IMR-90 (cell line): ENCODE data around the gene ENPP3.

Experiments used
- POLR2A ChIP-seq: IDR thresholded peaks from 2 replicates; pipeline ENCODE4 v1.6.1; 2012; ENCODE audit warnings: mild to moderate bottlenecking, low read depth, low read length
- SMC3 ChIP-seq: fragments of 150-350 bp; IDR thresholded peaks from 2 replicates; pipeline ENCODE4 v1.6.1; 2016; ENCODE audit warnings: low read depth, mild to moderate bottlenecking, antibody characterized with exemption, low read length, moderate library complexity
- TF ChIP-seq, protein P1 (sequence below): fragments of 150-350 bp; IDR thresholded peaks from 2 replicates; pipeline ENCODE4 v1.6.1; 2016; ENCODE audit warnings: low read depth, mild to moderate bottlenecking, low read length, moderate library complexity, borderline replicate concordance
- TF ChIP-seq, protein P2 (sequence below): conservative IDR thresholded peaks from 2 replicates; pipeline ENCODE4 v1.5.1; 2012; ENCODE audit warnings: mild to moderate bottlenecking, low read depth, low read length, improper control_type of control experiment

DNA sequence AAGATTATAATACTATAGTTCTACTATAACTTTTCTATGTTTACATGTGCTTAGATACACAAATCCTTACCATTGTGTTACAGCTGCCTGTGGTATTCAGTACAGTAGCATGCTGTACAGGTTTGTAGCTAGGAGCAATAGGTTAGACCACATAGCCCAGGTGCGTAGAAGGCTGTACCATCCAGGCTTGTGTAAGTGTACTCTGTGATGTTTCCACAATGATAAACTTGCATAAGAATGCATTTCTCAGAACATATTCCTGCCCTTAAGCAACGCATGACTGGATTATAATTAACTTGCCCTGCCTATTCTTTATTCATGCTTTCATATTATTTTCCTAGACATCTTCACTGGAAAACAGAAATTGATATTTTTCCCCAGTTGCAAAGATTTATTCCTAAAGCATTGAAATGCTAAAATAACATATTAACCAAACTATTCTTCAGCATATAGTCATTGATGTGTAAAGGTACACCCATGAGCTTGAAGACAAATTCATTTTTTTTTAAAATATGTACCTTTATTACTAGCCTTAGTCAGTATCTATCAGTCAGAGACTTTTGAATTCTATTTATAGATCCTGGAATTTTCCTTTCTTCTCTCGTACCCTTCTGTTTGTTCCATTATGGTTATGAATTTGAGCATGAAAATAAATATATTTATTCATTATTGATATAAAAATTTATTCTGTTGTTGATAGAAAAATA lies 80.9 kb downstream of the ENPP3 start:
- TF ChIP-seq, protein P1, sequence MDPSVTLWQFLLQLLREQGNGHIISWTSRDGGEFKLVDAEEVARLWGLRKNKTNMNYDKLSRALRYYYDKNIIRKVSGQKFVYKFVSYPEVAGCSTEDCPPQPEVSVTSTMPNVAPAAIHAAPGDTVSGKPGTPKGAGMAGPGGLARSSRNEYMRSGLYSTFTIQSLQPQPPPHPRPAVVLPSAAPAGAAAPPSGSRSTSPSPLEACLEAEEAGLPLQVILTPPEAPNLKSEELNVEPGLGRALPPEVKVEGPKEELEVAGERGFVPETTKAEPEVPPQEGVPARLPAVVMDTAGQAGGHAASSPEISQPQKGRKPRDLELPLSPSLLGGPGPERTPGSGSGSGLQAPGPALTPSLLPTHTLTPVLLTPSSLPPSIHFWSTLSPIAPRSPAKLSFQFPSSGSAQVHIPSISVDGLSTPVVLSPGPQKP, result no peak
- TF ChIP-seq, protein P2, sequence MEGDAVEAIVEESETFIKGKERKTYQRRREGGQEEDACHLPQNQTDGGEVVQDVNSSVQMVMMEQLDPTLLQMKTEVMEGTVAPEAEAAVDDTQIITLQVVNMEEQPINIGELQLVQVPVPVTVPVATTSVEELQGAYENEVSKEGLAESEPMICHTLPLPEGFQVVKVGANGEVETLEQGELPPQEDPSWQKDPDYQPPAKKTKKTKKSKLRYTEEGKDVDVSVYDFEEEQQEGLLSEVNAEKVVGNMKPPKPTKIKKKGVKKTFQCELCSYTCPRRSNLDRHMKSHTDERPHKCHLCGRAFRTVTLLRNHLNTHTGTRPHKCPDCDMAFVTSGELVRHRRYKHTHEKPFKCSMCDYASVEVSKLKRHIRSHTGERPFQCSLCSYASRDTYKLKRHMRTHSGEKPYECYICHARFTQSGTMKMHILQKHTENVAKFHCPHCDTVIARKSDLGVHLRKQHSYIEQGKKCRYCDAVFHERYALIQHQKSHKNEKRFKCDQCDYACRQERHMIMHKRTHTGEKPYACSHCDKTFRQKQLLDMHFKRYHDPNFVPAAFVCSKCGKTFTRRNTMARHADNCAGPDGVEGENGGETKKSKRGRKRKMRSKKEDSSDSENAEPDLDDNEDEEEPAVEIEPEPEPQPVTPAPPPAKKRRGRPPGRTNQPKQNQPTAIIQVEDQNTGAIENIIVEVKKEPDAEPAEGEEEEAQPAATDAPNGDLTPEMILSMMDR, result no peak
- no peak for TF ChIP-seq SMC3
- no peak for TF ChIP-seq POLR2A
